ENCODE data around the gene ING5.

DNA sequence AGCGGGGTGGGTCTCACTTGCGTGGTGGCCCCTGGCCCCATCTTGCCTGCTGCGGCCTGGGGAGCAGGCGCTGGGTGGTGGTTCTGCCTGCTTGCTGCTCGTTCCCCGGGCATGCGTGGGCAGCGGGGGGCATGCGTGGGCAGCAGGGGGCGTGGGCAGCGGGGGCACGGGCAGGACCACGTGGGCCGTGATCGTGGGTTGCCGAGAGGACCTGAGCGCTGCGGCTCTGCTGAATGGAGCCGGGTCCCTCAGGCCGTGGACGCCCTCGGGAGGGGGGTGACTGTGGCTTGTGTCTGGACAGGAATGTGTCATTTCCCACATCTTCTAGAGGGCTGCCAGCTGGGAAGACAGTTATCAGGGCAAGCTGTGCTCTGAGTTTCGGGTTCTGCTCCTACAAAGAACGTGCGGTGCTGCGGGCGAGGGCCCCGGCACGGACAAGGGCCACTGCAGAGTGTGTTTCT, 66.4 kb downstream of the ING5 start:
- TF ChIP-seq POLR2A (IDR thresholded peaks at IDR 0.05) = no peak
- TF ChIP-seq, protein P1, sequence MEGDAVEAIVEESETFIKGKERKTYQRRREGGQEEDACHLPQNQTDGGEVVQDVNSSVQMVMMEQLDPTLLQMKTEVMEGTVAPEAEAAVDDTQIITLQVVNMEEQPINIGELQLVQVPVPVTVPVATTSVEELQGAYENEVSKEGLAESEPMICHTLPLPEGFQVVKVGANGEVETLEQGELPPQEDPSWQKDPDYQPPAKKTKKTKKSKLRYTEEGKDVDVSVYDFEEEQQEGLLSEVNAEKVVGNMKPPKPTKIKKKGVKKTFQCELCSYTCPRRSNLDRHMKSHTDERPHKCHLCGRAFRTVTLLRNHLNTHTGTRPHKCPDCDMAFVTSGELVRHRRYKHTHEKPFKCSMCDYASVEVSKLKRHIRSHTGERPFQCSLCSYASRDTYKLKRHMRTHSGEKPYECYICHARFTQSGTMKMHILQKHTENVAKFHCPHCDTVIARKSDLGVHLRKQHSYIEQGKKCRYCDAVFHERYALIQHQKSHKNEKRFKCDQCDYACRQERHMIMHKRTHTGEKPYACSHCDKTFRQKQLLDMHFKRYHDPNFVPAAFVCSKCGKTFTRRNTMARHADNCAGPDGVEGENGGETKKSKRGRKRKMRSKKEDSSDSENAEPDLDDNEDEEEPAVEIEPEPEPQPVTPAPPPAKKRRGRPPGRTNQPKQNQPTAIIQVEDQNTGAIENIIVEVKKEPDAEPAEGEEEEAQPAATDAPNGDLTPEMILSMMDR (IDR thresholded peaks at IDR 0.05 in 8 of 11, conservative IDR thresholded peaks at IDR 0.05 in 3 of 11) = no peak
- TF ChIP-seq POLR2AphosphoS5 (IDR thresholded peaks at IDR 0.05) = peak in 1 of 3 donors; percentile 8

Data from spleen (tissue), 7 donors.